ACC112 (cell line): ENCODE results near the gene BIN1.
A peak's percentile ranks its signal among the peaks of the same experiment; 100 is the strongest.
"Not testable (repeated sequence)": the region's sequence is repeated elsewhere in the genome, so short reads cannot be mapped to it uniquely, and the experiment has no call there.

ENCODE experiments used
- H2AFZ ChIP-seq: fragments of 200-600 bp; sonication (generic); one replicate; pipeline ENCODE4 v1.6.0; 2017; ENCODE audit warnings: antibody characterized with exemption, low read length; ENCODE audit not compliant: unreplicated experiment
- H3K27ac ChIP-seq: fragments of 200-600 bp; sonication (generic); 2 replicates; pipeline ENCODE4 v1.5.1; 2014; ENCODE audit warnings: low read depth, mild to moderate bottlenecking, antibody characterized with exemption, low read length, moderate library complexity
- H3K27me3 ChIP-seq: fragments of 200-600 bp; sonication (generic); 2 replicates; pipeline ENCODE4 v1.6.1; 2014; ENCODE audit warnings: mild to moderate bottlenecking, antibody characterized with exemption, low read length, moderate library complexity, mixed read lengths; ENCODE audit not compliant: insufficient read depth
- H3K36me3 ChIP-seq: fragments of 200-600 bp; sonication (generic); 2 replicates; pipeline ENCODE4 v1.6.1; 2016; ENCODE audit warnings: mild to moderate bottlenecking, antibody characterized with exemption, low read length, moderate library complexity, mixed read lengths; ENCODE audit not compliant: insufficient read depth
- H3K4me1 ChIP-seq: fragments of 200-600 bp; sonication (generic); one replicate; pipeline ENCODE4 v1.6.1; 2016; ENCODE audit warnings: low read length, mixed read lengths; ENCODE audit not compliant: insufficient read depth, unreplicated experiment, control insufficient read depth
- H3K4me3 ChIP-seq: fragments of 200-600 bp; sonication (generic); 2 replicates; pipeline ENCODE4 v1.5.1; 2014; ENCODE audit warnings: mild to moderate bottlenecking, low read depth, low read length
- H3K79me2 ChIP-seq: fragments of 200-600 bp; sonication (generic); one replicate; pipeline ENCODE4 v1.6.0; 2016; ENCODE audit warnings: low read length; ENCODE audit not compliant: control insufficient read depth, unreplicated experiment, insufficient read depth

Gene BIN1

DNA sequence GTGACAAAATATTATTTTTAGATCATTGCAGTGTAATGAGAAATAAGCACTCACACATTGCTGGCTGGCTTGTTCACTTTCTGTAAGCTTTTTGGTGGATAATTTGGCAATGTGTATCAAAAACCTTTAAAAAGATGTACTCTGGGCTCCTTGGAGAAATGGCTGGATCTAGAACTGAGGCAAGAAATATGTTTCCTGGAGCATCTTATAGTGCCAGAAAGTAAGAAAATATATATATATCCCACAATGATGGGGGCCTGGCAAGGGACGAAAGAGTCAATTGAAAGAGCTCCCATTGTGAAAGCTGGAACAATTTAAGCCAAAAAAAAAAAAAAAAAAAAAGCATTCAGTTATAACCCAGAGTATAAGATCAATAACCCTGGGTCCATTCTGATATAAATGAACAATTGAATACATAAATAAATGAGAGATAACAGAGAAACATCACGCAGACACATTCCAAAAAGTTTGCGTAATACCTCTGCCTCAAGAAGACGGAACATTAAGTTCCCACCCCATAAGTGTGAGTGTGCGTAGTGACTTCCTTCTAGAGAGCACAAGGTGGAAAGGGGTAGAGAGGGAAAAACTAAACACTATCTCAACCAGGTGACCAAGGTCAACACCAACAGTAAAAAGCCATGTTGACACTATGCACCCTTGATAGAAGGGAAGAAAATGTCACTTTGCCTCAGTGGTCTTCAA, 77.5 kb downstream of the BIN1 start:
- peaks cover 7% of the 10 kb centered on the region for H3K4me1 ChIP-seq
- H3K4me3 ChIP-seq: no peak overlapping the region

DNA sequence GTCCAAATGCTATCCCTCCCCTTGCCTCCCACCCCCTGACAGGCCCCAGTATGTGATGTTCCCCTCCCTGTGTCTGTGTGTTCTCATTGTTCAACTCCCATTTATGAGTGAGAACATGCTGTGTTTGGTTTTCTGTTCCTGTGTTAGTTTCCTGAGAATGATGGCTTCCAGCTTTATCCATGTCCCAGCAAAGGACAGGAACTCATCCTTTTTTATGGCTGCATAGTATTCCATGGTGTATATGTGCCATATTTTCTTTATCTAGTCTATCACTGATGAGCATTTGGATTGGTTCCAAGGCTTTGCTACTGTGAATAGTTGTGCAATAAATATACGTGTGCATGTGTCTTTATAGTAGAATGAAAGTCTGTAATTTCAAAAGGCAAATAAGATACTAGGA, 78.2 kb downstream of the BIN1 start:
- not testable (repeated sequence) for H3K4me1 ChIP-seq, H3K27me3 ChIP-seq, H2AFZ ChIP-seq, H3K79me2 ChIP-seq, H3K4me3 ChIP-seq, H3K27ac ChIP-seq, H3K36me3 ChIP-seq

More for the DNA sequence above, 77.5 kb downstream of the BIN1 start:
- Histone ChIP-seq H3K36me3 (no peaks in the 10 kb centered on the region), H3K27me3 (no peaks in the 10 kb centered on the region), H2AFZ (no peak overlapping the region), H3K27ac (no peak overlapping the region), H3K79me2 (no peaks in the 10 kb centered on the region)

GRCh38 chr2:127027715-127028114, 79.2 kb downstream of the BIN1 start:
- H2AFZ ChIP-seq: no peak overlapping the region
- H3K4me1 ChIP-seq: peaks cover 5% of the 10 kb centered on the region
- no peak overlapping the region for H3K27ac ChIP-seq

DNA sequence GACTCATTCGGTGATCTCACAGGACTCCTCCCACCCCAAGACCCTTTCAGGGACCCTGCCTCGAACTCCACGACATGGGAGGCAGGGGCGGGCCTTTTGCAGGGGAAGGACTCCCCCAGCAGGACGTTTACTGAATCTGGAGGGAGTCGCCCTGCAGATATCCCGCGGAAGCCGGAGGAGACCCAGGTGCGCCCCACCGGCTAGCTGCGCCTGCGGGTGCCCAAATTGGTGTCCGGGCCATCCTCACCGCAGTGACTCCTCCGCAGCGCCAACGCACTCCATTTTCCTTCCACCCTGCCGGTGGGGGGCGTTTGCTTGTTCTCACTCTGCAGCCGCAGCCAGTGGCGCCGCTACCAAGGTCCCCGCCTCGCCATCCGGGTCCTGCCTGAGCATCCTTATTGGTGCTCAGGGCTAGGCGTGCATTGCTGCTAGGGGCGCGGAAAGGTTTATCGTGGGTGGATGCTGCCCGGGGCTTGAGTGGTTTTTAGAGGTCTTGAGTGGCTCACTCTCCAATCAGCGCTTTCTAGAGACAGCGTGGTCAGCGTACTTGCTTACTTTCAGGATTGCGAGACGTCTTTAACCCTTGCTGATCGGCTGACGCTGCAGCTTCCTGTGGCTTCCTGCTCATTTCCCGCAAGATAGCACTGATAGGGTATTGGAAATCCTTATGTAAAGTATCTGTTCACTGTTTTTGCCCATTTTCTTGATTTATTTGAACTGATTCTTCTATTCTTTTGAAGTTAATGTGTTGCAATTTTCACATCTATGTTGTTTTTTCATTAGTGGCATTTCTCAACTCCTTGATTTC, 81.4 kb downstream of the BIN1 start:
- Histone ChIP-seq H3K36me3 (no peaks in the 10 kb centered on the region), H3K4me3 (peak overlapping the region; percentile 76)

More at GRCh38 chr2:127027715-127028114, 79.2 kb downstream of the BIN1 start:
- H3K27me3 ChIP-seq: no peaks in the 10 kb centered on the region
- no peak overlapping the region for H3K4me3 ChIP-seq
- no peaks in the 10 kb centered on the region for H3K79me2 ChIP-seq
- H3K36me3 ChIP-seq: no peaks in the 10 kb centered on the region

GRCh38 chr2:127024769-127025358, 82.1 kb downstream of the BIN1 start:
- Histone ChIP-seq H3K79me2 (no peaks in the 10 kb centered on the region), H3K36me3 (no peaks in the 10 kb centered on the region), H3K4me1 (no peaks in the 10 kb centered on the region), H2AFZ (peak overlapping the region; percentile 97), H3K27ac (no peak overlapping the region; the same call in 1 of the 2 replicates), H3K27me3 (no peaks in the 10 kb centered on the region), H3K4me3 (peak overlapping the region; percentile 76)

More for the DNA sequence above, 81.4 kb downstream of the BIN1 start:
- Histone ChIP-seq H2AFZ (peak overlapping the region; percentile 97), H3K27me3 (no peaks in the 10 kb centered on the region), H3K27ac (no peak overlapping the region; the same call in 1 of the 2 replicates), H3K79me2 (no peaks in the 10 kb centered on the region), H3K4me1 (no peaks in the 10 kb centered on the region)

- Histone ChIP-seq H3K27me3 (no peaks in the 10 kb centered on the region), H3K79me2 (no peaks in the 10 kb centered on the region), H3K36me3 (no peaks in the 10 kb centered on the region), H2AFZ (no peak overlapping the region), H3K4me3 (no peak overlapping the region), H3K27ac (no peak overlapping the region), H3K4me1 (no peaks in the 10 kb centered on the region)
Measured at GRCh38 chr2:127023504-127023903, 83.5 kb downstream of the BIN1 start.

DNA sequence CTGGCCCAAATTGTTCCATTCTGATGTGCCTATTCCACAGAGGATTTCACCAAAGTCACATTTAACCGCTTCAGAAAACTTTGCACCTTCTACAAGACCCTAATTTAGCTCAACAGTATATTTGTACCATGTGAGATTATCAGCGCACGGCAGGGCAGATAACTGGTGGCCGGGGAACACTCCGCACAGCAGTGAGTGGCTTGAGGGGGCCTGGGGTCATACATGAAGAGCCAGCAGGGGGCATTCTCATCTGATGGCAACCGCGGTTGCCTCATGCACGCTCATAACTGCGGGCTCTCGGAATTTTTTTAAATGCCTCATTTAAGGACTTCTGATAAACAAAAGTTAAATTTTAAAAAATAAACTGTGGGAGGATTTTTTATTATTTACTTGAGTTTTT, 84.1 kb downstream of the BIN1 start:
- H3K27ac ChIP-seq: no peak overlapping the region
- H3K4me3 ChIP-seq: no peak overlapping the region
- no peaks in the 10 kb centered on the region for H3K79me2 ChIP-seq
- H3K27me3 ChIP-seq: no peaks in the 10 kb centered on the region
- H2AFZ ChIP-seq: no peak overlapping the region
- H3K4me1 ChIP-seq: no peaks in the 10 kb centered on the region
- H3K36me3 ChIP-seq: no peaks in the 10 kb centered on the region

- Histone ChIP-seq H3K27ac (no peak overlapping the region), H2AFZ (no peak overlapping the region), H3K4me3 (no peak overlapping the region), H3K36me3 (no peaks in the 10 kb centered on the region), H3K4me1 (peaks cover 5% of the 10 kb centered on the region), H3K27me3 (no peaks in the 10 kb centered on the region), H3K79me2 (no peaks in the 10 kb centered on the region)
Measured at GRCh38 chr2:127020536-127020935, 86.4 kb downstream of the BIN1 start.

- H3K4me1 ChIP-seq: peaks cover 32% of the 10 kb centered on the region
- H3K27me3 ChIP-seq: no peaks in the 10 kb centered on the region
- no peak overlapping the region for H3K27ac ChIP-seq
- no peaks in the 10 kb centered on the region for H3K79me2 ChIP-seq
- H2AFZ ChIP-seq: no peak overlapping the region
- no peak overlapping the region for H3K4me3 ChIP-seq
- no peaks in the 10 kb centered on the region for H3K36me3 ChIP-seq
Measured at GRCh38 chr2:127017548-127017947, 89.4 kb downstream of the BIN1 start.

DNA sequence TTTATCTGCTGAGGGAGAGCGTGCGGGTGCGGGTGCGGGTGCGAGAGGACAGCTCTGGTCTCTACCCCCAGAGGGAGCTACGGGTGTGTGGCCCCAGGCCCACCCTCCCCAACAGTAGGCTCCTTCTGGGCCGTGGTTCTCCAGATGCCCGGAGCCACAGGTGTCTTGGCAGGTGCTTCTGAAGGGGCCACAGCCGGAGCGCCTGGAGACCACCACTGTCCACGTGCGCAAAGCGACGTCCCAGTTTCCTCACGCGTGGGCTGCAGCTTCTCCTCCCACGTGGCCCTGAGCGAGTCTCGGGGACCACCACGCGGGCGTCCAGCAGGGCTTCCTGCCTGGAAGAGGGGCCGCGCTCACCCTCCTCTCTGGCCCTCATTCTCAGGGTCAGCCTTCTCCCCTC, 90.6 kb downstream of the BIN1 start:
- no peak overlapping the region for H2AFZ ChIP-seq
- H3K4me1 ChIP-seq: peaks cover 43% of the 10 kb centered on the region
- no peak overlapping the region for H3K4me3 ChIP-seq
- no peaks in the 10 kb centered on the region for H3K36me3 ChIP-seq
- H3K27me3 ChIP-seq: no peaks in the 10 kb centered on the region
- no peaks in the 10 kb centered on the region for H3K79me2 ChIP-seq
- no peak overlapping the region for H3K27ac ChIP-seq
